ENCODE data around the gene ENPP6.

ENPP6 gene

GRCh38 chr4:184190711-184191110 lies 27.0 kb downstream of the ENPP6 start:
- DNase-seq (ENCODE audit: low read depth): no peak

GRCh38 chr4:184189966-184190365 lies 27.7 kb downstream of the ENPP6 start:
- no peak for DNase-seq (ENCODE audit: low read depth)

GRCh38 chr4:184188443-184189400 lies 29.0 kb downstream of the ENPP6 start:
- DNase-seq (ENCODE audit: low read depth): no peak

DNA sequence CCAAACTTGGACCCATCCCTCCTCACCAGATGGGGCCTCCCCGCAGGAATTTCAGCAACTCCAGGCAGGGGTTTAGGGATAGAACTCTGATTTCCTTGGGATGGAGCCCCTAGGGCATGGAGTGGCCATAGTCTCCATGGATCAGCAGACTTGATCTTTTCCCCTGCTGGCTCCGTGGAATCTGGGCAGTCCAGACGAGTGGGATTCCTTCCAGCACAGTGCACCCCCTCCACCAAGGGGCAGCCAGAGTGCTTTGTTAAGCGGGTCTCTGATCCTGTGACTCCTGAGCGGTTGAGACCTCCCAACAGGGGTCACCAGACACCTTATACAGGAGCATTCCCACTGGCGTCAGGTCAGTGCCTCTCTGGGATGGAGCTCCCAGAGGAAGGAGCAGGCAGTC lies 40.4 kb downstream of the ENPP6 start:
- no peak for DNase-seq (ENCODE audit: low read depth)

- DNase-seq (ENCODE audit: low read depth): no peak
These were observed 42.8 kb downstream of the ENPP6 start for GRCh38 chr4:184174571-184175488.

- DNase-seq (ENCODE audit: low read depth): no peak
These were observed 46.7 kb downstream of the ENPP6 start for GRCh38 chr4:184171011-184171410.

DNA sequence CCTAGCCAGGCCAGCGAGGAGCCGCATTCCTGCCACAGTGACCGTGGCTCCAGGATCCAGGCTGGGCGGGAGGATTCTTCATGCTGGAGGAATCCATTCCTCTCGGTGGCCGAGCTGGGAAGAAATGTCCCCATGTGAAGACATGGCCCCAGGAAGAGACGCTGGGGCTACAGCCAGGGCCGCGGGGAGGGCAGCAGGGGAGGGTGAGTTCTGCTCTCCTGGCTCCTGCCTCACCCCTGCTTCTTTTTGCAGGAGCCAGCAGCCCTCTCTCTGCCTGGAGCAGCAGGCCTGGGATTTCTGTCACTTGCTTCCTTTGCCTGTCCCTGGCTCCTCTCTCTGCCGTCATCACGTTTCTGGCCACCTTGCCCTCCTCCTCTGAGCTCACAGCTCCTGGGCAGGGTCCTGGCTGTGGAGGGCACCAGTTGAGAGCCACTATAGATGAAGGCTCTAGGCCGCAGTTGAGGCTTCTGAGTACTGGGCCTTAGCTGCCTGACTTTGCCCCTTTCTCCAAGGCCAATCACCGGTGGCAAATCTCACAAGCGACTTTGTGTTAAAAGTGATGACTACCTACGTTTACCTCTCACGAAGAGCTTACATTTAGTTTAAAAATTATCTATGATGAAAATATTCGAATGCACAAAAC lies 48.3 kb downstream of the ENPP6 start:
- no peak for DNase-seq (ENCODE audit: low read depth)

- peak; percentile 13 for DNase-seq (ENCODE audit: low read depth)
These were observed 49.2 kb downstream of the ENPP6 start for GRCh38 chr4:184168406-184169019.

DNA sequence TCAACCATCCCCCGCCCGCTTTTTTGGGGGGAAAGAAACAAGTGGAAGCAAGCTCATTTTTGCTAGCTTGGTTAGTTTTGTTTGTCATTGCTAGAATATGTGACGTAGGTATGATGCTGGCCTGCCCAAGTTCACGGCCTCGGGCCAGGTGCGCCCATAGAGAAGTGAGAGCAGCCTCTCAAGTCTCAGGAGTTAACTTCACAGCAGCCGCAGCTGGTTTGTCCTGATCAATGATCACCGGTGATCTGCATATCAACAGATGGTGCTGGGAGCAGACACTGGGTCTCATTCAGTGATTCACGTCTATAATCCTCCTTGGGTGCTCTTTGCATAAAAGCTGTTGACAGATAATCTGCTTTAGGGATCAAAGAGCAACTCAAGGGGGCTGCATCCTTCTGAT lies 50.1 kb downstream of the ENPP6 start:
- no peak for DNase-seq (ENCODE audit: low read depth)

DNA sequence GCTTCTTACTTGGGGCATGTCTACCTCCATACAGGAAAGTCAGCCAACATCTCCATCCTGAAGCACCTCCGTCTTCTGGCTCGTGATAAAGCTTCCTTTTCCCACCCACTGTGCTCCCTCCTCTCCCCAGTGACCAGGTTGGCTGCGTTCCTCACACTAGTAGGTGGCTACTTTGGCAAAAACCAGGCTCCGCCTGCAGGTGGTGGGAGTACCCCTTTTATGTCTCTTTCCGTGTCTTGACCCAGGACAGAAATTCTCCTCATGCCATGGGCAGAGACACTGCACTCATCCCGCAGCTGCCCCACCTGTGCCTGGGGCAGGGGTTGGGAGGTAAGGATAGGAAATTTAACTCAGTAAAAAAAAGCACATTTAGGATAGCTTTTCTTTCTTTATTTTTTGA lies 50.9 kb downstream of the ENPP6 start:
- DNase-seq (ENCODE audit: low read depth): no peak

GRCh38 chr4:184165291-184165690 lies 52.4 kb downstream of the ENPP6 start:
- DNase-seq (ENCODE audit: low read depth): no peak

- DNase-seq (ENCODE audit: low read depth): no peak
These were observed 53.9 kb downstream of the ENPP6 start for GRCh38 chr4:184163813-184164212.

DNA sequence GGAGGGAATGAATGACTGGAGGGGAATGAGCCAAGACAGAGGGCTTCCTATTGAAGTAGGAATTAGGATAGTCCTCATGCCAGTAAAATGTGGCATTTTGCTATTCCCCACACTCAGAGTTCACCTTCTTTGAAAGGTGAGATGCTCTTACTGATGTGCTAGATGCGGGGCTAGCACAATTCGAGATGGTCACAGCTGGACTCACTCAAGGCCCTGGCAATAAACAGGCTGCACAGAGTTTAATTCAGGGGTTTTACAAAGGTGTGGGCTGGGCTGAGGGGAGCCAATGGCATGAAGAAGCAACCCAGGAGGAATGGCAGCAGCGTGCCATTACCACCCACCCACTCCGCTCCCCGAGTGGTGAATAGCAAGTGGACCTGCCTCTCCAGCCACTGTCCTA lies 55.1 kb downstream of the ENPP6 start:
- no peak for DNase-seq (ENCODE audit: low read depth)

DNA sequence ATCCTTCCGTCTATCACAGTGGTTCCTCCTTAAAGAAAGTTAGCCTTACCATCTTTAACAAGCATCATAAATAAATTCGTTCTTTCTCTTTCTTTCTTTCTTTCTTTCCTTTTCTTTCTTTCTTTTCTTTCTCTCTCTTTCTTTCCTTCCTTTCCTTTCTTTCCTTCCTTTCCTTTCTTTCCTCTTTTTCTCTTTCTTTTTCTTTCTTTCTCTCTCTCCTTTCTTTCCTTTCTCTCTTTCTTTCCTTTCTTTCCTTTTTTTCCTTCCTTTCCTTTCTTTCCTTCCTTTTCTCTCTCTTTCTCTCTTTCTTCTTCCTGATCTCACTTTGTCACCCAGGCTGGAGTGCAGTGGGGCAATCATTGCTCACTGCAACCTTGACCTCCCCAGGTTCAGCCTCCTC lies 60.4 kb downstream of the ENPP6 start:
- DNase-seq (ENCODE audit: low read depth): no peak

DNA sequence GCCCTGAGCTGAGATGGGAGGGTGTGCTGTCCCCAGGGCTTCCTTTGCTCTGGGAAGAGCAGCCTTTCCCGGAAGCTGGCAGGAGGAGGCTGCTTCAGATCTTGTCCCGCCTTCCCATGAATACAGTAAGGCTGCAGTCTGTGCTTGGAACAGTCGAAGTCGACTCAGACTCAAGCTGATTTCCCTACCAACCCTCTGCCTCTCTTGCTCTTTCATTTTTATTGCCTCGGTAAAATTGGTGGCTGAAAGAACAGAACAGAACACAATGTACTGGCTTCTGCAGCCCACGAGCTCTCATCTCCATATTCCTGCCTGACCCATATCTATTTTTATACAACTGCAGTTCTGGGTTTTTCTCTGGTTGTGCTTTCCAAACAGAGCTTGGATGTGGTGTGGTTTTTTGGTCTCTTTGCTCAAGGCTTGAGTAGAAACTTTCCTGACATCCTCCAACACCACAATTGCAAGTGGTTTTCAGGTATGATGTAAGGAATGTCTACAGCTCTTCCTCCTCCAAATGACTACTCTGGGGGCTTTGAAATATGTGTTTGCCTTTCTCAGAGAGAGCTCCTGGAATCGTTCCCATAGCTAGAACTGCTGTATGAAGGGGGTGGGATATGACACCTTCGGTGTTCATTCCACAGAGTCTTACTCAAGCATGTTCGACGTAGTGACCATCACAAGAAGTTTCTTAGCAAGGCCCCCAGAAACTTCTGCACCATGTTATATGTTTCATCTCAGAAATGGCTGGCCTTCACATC lies 61.3 kb downstream of the ENPP6 start:
- no peak for DNase-seq (ENCODE audit: low read depth)

DNA sequence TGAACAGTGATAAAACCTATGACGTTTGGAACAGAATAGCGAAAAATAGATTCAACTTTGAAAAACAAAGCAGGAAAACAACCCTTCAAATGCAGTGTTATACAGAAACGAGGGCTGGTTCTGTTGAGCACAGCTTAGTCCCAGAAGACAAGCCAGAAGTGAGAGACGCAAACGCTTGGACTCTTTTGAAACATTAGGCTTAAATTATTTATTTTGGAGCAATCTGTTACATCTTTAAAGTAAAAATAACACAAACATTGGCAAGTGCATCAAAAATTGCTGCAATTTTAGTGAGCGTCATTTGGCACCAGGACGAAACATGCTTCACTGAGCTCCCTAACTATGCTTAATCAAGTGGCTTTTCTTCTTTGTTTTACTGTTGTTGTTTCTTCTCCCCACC lies 63.5 kb downstream of the ENPP6 start:
- DNase-seq (ENCODE audit: low read depth): no peak

- DNase-seq (ENCODE audit: low read depth): no peak
These were observed 63.9 kb downstream of the ENPP6 start for GRCh38 chr4:184153781-184154180.

DNA sequence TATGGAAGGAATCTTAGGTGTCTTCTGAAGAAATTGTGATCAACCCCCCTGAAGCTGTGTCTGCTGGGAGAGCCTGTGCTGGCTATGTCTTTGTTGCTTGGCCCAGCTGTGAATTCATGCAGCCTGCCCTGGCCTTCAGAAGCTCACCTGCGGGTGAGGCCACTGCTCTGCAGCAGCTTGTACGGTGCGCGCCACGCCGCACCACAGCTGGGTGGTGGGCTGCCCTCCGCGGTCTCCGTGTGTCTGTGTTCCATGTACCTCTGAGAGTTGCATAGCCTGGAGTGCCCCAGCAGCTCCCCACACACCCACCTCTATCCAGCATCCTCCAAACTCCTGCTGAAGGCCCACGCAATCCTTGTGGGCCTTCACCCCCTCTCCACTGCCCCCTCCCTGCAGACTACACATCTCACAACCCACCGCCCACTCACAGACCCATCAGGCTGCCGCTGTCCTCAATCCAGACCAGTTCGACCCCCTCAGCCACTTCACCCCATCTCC lies 65.6 kb downstream of the ENPP6 start:
- DNase-seq (ENCODE audit: low read depth): no peak

DNA sequence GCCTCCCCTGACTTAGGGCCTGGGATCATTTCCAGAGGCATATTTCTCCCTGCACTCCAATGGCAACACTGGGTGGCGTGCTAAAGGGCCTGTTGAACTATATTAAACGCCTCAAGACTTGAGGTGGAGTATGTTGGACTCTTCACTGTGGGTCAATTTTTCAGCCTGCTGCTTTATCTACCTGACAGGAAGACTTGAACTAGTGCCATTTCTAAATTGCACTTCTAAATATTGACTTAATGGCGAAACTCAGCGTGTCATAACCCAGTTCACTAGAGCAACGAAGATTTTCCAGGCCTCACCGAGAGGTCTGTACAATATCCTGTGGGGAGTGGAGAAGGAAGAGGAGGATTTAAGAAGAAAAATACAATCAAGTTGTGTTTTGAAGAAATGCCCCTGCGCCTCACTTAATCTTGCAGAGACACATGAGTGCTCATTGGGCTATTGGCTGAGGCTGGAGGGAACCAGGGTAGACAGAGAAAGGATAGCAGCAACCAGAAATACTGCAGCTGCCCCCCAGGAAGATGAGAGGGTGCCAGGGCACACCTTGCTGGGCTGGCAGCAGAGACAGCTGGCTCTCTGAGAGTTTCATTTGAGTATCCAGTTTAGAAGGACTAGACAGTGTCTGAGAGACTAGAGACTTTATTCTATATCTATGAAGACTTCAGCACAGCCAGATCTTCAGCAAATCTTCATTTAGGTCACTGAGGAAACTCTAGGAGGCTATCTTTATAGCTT lies 67.4 kb downstream of the ENPP6 start:
- DNase-seq (ENCODE audit: low read depth): no peak
